ENCODE measurements around the gene MEPCE. TPM values are rescaled to one million over a fixed set of nuclear protein-coding genes. Genes with fewer than 3 reads are reported as not detected.

Gene MEPCE
- total RNA-seq, 1 experiment from 2014 or later = 72.1 TPM

DNA sequence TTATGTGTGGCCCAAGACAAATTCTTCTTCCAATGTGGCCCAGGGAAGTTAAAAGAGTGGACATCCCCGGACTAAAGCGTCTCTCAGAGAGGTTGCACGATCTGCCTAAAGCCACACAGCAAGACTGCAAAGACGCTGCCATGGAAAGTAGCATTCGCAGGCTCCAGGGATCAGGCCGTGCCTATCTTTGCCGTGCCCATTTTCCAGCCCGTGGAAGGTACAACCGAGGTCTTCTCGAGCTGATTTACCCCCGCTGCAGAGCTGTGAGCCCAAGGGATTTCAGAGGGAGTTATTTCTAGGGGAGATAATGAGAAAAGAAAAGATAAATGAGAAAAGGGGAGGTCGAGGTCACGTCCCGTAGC lies 53.1 kb downstream of the MEPCE start:
- Histone ChIP-seq H3K9me3 (ENCODE audit: control insufficient read depth, insufficient read depth, low read depth, low read length) (no peaks in the 10 kb centered on the region), H3K27me3 (ENCODE audit: control insufficient read depth, insufficient read depth, low read length) (no peaks in the 10 kb centered on the region), H3K36me3 (ENCODE audit: control insufficient read depth, insufficient read depth, low read length) (no peaks in the 10 kb centered on the region), H3K4me3 (ENCODE audit: low read depth in 2 of 2, low read length in 2 of 2) (peak overlapping the region; percentile 56 to 67), H3K4me1 (ENCODE audit: control insufficient read depth, insufficient read depth, low read length) (peaks cover 29% of the 10 kb centered on the region), H3K27ac (ENCODE audit: low read length) (peak overlapping the region; percentile 79)
- ATAC-seq (no peak), DNase-seq (ENCODE audit: low read depth, low spot score) (no peak)
- in situ Hi-C loops (cut with HindIII; ENCODE audit: low pct_unique_long_range_greater_than_20kb, low sequenced_read_pairs) = no loop called here
- ChIA-PET CTCF (interaction anchor here (0.8 kb wide), 2 partner anchors 82 to 104 kb away, joined by 3 to 6 read pairs; partner anchors contain the start of genes FBXO24 and LRCH4), POLR2A (no interaction called here)
- intact Hi-C loops (cut with micrococcal nuclease; ENCODE audit: unreplicated experiment) = loop anchor here (1.0 kb wide), 1 partner anchor 77 kb away; no protein-coding TSS in a partner anchor
- TF ChIP-seq SIN3A (IDR thresholded peaks at IDR 0.05; ENCODE audit: borderline replicate concordance, insufficient read depth, low read depth, low read length) = no peak
- TF ChIP-seq, protein P1, sequence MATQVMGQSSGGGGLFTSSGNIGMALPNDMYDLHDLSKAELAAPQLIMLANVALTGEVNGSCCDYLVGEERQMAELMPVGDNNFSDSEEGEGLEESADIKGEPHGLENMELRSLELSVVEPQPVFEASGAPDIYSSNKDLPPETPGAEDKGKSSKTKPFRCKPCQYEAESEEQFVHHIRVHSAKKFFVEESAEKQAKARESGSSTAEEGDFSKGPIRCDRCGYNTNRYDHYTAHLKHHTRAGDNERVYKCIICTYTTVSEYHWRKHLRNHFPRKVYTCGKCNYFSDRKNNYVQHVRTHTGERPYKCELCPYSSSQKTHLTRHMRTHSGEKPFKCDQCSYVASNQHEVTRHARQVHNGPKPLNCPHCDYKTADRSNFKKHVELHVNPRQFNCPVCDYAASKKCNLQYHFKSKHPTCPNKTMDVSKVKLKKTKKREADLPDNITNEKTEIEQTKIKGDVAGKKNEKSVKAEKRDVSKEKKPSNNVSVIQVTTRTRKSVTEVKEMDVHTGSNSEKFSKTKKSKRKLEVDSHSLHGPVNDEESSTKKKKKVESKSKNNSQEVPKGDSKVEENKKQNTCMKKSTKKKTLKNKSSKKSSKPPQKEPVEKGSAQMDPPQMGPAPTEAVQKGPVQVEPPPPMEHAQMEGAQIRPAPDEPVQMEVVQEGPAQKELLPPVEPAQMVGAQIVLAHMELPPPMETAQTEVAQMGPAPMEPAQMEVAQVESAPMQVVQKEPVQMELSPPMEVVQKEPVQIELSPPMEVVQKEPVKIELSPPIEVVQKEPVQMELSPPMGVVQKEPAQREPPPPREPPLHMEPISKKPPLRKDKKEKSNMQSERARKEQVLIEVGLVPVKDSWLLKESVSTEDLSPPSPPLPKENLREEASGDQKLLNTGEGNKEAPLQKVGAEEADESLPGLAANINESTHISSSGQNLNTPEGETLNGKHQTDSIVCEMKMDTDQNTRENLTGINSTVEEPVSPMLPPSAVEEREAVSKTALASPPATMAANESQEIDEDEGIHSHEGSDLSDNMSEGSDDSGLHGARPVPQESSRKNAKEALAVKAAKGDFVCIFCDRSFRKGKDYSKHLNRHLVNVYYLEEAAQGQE (IDR thresholded peaks at IDR 0.05; ENCODE audit: insufficient read depth in 1 of 2, low read depth in 2 of 2, low read length in 1 of 2) = no peak
- BruUV-seq (replicated peaks) = no TSS peak

DNA sequence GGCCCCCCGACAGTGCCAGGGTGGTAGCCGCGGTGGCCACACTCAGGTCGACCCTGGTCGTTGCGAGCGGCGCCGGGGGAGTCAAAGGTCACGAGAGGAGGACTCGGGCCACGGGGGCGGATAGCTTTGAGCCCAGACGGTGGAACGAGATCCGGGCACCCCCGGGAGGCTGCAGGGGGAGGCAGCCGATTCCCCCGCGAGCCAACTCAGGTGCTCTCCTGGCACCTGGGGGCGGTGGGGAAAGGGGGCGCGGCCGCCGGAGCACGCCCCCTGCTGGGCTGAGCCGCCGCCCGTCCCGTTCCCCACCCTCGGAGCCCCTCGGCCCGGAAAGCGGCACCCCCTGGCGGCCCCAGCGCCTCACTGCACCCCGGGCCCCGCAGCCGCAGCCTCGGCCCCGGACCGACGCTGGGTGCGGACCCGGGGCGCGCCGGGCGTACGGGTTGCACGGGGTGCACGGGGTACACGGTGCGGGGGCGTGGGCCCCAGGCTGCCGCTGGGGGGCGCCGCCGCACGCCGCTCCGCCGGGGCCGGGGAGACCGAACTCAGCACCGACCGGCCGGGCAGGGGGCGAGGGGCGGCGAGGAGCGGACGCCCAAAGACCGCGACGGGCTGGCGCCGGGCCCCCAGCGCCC lies 53.6 kb downstream of the MEPCE start:
- no peak for DNase-seq (ENCODE audit: low read depth, low spot score)
- POLR2A ChIA-PET = interaction anchor here (0.7 kb wide), 1 partner anchor 14 kb away, joined by 5 read pairs; no protein-coding TSS in a partner anchor
- in situ Hi-C loops (cut with HindIII; ENCODE audit: low pct_unique_long_range_greater_than_20kb, low sequenced_read_pairs) (no loop called here), intact Hi-C loops (cut with micrococcal nuclease; ENCODE audit: unreplicated experiment) (loop anchor here (1.0 kb wide), 1 partner anchor 76 kb away; no protein-coding TSS in a partner anchor)
- Histone ChIP-seq H3K4me3 (ENCODE audit: low read depth in 2 of 2, low read length in 2 of 2) (peak overlapping the region; percentile 56 to 67), H3K27ac (ENCODE audit: low read length) (peak overlapping the region; percentile 79), H3K36me3 (ENCODE audit: control insufficient read depth, insufficient read depth, low read length) (no peaks in the 10 kb centered on the region), H3K4me1 (ENCODE audit: control insufficient read depth, insufficient read depth, low read length) (peaks cover 29% of the 10 kb centered on the region), H3K27me3 (ENCODE audit: control insufficient read depth, insufficient read depth, low read length) (no peaks in the 10 kb centered on the region), H3K9me3 (ENCODE audit: control insufficient read depth, insufficient read depth, low read depth, low read length) (no peaks in the 10 kb centered on the region)
- CTCF ChIA-PET = interaction anchor here (0.8 kb wide), 2 partner anchors 81 to 103 kb away, joined by 3 to 6 read pairs; partner anchors contain the start of genes FBXO24 and LRCH4
- ATAC-seq = peak; percentile 75
- no TSS peak for BruUV-seq (replicated peaks)
- peak; percentile 57; the same call in 1 of the 2 replicates for TF ChIP-seq SIN3A (IDR thresholded peaks at IDR 0.05; ENCODE audit: borderline replicate concordance, insufficient read depth, low read depth, low read length)
- TF ChIP-seq, protein P1 (IDR thresholded peaks at IDR 0.05; ENCODE audit: insufficient read depth in 1 of 2, low read depth in 2 of 2, low read length in 1 of 2) = no peak
- TF ChIP-seq CTCF (IDR thresholded peaks at IDR 0.05) = peak; percentile 100

Other genes with a start within 250 kb of the MEPCE start
- not detected for gene PVRIG, start 209.9 kb upstream of the MEPCE start, total RNA-seq (2021; ENCODE audit: unreplicated experiment)
- not detected for gene SPDYE3, start 122.1 kb upstream of the MEPCE start, total RNA-seq (2021; ENCODE audit: unreplicated experiment)
- gene PILRB, start 71.7 kb upstream of the MEPCE start, total RNA-seq (2021; ENCODE audit: unreplicated experiment) = 73.2 TPM
- 4.8 TPM for gene PILRA, start 56.3 kb upstream of the MEPCE start, total RNA-seq (2021; ENCODE audit: unreplicated experiment)
- 6.5 TPM for gene ZCWPW1, start 1.1 kb upstream of the MEPCE start, total RNA-seq (2021; ENCODE audit: unreplicated experiment)
- gene PPP1R35, start 6.7 kb downstream of the MEPCE start, total RNA-seq (2021; ENCODE audit: unreplicated experiment) = 74.4 TPM
- 1.5 TPM for gene SPACDR, start 34.4 kb downstream of the MEPCE start, total RNA-seq (2021; ENCODE audit: unreplicated experiment)
- gene TSC22D4, start 49.4 kb downstream of the MEPCE start, total RNA-seq (2021; ENCODE audit: unreplicated experiment) = 82.6 TPM
- gene NYAP1, start 54.1 kb downstream of the MEPCE start, total RNA-seq (2021; ENCODE audit: unreplicated experiment) = 4.0 TPM
- gene AGFG2, start 109.4 kb downstream of the MEPCE start, total RNA-seq (2021; ENCODE audit: unreplicated experiment) = 42.5 TPM
- gene SAP25, start 144.1 kb downstream of the MEPCE start, total RNA-seq (2021; ENCODE audit: unreplicated experiment) = 3.0 TPM
- 66.4 TPM for gene LRCH4, start 156.3 kb downstream of the MEPCE start, total RNA-seq (2021; ENCODE audit: unreplicated experiment)
- 0.59 TPM for gene FBXO24, start 156.5 kb downstream of the MEPCE start, total RNA-seq (2021; ENCODE audit: unreplicated experiment)
- 13.8 TPM for gene PCOLCE, start 172.5 kb downstream of the MEPCE start, total RNA-seq (2021; ENCODE audit: unreplicated experiment)
- 25.0 TPM for gene MOSPD3, start 182.7 kb downstream of the MEPCE start, total RNA-seq (2021; ENCODE audit: unreplicated experiment)
- 9.1 TPM for gene TFR2, start 211.7 kb downstream of the MEPCE start, total RNA-seq (2021; ENCODE audit: unreplicated experiment)
- gene ACTL6B, start 226.6 kb downstream of the MEPCE start, total RNA-seq (2021; ENCODE audit: unreplicated experiment) = not detected
- gene GNB2, start 243.9 kb downstream of the MEPCE start, total RNA-seq (2021; ENCODE audit: unreplicated experiment) = 289 TPM